Measurements from ENCODE around the gene ABCA2.

Gene ABCA2

DNA sequence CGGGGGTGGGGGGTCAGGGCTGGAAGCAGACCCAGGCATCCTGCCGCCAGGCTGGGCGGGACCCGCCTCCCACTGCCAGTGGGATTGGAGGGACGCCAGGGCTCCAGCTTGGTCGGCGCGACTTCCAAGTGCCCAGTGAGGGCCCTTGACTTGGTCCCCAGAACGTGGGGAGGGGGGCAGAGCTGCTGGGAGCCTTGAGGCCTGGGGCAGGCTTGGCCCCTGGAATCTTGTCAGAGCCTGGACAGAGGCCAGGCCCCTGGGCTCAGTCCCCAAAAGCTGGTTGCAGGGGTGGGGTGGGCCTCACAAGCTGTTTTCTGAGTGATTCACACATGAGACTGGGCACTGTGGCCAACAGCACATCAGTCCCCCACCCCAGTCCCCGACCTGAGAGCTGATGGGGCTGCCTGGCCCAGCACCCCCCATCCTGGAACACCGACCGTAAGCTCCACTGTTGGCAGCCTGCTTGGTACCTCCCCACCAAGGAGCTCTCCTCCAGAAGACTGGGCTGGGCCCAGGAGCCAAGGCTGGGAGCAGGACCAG lies 32.2 kb downstream of the ABCA2 start:
- DNase-seq (ENCODE audit: low read depth), result no peak

DNA sequence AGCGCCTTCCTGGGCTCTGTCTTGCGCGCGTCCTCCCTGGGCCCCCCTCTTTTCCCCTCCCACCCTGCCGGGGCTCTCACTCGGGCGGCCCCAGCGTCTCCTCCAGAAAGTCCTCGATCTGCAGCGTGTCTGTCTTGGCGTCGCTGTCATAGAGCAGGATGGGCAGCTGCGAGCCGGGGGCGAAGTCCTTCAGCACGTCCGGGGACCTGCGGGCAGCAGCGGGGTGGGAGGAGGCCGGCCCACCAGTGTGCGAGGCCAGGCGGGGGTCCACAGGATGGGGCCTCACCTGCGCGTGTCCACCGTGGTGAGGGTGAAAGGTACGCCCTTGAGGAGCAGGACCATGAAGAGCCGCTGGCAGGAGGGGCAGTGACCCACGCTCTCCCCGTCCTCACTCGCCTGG lies 32.7 kb downstream of the ABCA2 start:
- no peak for DNase-seq (ENCODE audit: low read depth)

DNA sequence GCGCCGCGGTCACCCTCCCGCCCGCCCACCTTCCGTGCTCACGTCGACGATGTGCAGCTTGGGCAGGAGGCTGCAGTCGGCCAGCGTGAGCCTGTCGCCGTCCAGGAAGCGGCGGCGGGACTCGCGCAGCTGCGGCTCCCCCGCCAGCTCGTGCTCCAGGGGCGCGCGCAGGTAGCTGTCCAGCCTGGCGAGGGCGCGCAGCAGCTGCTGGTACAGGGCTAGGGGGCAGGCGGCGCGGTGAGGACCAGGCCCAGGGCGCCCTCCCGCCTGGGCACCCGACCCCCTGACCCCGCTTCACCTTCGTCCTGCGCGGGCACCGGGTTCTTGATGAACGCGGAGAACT lies 33.2 kb downstream of the ABCA2 start:
- DNase-seq (ENCODE audit: low read depth), result no peak

DNA sequence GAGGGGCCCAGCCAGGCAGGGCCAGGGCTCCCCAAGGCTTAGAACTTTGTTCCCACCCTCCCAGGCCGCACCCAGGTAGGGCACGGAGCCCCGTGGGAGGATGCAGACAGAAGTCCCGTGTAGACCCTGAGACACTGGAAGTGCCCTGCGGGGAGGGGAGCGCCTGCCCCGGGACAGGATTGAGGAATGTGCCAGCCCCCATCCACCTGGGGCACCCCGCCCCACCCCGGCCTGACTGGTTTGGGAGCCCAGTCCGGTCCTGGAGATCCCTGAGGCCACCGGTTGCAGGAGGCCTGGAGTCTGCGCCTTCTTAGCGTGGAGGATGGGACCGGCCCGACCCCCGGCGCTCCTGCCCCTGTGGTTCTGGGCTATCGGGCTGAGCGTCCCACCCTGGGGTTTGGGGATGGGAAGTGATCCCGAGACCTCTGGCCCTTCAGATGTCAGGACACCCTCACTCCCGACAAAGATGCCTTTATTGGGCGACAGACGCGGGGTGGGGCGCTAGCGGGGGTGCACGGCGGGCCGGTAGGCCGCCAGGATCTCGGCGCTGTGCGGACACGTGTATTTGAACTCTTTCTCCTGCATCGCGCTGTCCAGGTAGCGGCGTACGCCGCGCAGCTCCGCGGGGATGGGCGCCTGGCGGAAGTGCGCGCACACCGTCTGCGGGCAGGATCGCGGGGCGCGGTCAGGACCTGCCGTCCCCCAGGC lies 33.7 kb downstream of the ABCA2 start:
- no peak for DNase-seq (ENCODE audit: low read depth)

DNA sequence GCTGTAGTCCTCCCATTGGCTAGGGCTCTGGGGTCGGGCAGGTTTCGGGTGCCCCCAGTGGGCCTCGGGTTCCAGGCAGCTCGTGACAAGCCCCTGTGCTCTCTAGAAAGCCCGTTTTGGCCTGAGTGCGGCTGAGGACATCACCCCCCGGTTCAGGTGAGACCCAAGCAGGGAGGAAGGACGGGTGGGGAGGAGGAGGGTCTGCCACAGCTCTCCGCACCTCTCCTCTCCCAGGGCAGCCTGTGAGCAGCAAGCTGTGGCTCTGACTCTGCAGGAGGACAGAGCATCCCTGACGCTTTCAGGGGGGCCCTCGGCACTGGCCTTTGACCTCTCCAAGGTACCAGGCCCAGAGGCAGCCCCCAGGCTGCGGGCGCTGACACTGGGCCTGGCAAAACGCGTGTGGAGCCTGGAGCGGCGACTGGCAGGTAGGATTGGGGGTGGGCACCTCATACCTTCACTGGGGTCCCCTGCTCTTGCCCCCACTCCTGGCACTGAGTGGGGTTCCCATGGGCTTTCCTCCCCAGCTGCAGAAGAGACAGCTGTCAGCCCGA lies 35.1 kb downstream of the ABCA2 start:
- no peak for DNase-seq (ENCODE audit: low read depth)

DNA sequence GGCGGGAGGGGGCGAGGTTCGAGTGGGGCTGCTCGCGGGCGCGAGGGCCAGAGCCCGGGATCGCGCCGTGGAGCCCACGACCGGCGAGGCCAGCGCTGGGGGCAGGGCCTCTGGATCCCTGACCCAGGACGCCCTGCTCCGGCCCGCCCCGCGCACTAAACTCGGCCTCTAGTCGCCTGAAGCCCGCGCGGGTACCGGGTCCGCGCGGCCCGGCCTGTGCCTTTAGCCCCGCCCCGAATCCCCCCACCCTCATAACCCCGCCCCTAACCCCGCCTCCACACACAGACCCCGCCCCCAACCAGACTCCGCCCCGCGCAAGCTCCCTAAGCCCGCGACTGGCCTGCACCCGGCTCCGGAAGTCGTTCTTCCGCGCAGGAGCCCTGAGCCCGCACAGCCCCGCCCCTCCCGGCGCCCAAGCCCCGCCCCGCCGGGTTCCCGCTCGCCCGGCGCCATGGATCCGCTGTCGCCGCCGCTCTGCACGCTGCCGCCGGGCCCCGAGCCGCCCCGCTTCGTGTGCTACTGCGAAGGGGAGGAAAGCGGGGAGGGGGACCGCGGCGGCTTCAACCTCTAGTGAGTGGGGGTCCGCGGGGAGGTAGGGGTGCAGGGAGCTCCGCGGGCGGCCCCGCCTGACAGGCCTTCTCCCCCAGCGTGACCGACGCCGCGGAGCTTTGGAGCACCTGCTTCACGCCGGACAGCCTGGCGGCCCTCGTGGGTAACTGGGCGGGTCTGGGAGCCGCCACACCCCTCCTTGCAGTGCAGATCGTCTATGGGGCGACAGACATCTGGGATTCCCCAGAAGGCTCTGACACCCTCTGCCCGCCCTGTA lies 35.8 kb downstream of the ABCA2 start, which contains the start of gene PAXX:
Gene PAXX (plus strand): TSS at position 430 of the 826 bp plus-strand sequence. CDS start 22 bp downstream, at position 452.
- peak; percentile 91 for DNase-seq (ENCODE audit: low read depth)

DNA sequence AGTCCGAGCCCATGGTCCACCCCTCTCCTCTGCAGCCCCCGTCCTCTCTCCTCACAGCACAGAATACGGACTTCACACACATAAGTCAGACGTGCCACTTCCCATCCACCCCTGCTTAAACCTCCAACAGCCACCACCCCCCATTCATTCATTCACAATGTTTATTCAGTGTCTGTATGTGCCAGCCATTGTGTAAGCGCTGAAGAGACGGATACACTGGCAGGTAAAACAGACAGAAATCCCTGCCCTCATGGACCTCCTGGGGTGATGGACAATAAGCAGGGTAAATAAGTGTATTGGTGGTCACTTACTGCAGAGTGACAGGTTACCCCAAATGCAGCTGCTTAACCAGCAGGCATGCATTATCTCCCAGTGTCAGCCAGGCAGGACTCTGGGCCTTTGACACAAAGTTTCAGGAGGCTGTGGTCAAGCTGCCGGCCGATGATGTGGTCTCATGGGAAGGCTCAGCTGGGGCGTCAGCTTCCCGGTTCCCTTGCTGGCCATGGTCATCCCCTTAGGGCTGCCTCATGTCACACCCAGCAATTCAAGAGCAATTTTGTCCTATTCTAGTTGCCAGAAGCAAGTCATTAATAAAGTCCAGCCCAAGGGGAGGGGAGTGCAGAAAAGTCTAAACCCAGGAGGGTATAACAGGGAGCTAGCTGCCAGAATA lies 37.7 kb downstream of the ABCA2 start:
- no peak for DNase-seq (ENCODE audit: low read depth)

DNA sequence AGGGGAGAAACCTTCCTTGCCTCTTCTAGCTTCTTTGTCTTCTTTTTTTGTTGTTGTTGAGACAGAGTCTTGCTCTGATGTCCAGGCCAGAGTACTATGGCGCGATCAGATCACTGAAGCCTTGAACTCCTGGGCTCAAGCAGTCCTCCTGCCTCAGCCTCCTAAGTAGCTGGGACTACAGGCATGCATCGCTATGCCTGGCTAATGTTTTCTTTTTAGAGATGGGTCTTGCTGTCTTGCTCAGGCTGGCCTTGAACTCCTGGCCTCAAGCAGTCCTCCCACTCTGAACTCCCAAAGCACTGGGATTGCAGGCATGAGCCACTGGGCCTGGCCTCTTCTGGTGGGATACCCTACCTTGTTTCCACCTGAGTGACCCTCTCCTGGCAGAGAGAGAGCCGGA lies 39.2 kb downstream of the ABCA2 start:
- no peak for DNase-seq (ENCODE audit: low read depth)

DNA sequence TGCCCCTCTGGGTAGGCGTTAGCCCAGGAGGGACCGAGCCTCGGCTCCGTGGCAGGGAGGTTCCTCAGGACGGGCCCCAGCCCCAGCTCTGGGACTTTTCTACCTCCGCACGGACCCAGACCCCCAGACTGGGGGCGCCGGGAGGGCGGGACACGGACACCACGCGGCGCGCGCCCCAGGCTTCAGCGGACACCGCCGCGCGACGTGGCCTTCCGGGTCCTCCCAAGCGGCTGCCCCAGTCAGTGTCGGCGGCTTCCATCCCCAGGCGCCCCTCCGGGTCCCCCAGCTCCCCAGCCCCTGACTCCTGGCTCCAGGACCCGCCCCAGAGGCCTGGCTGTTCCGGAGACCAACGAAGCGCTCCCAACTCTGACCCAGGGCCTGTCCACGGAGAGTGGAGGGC lies 42.2 kb downstream of the ABCA2 start:
- no peak for DNase-seq (ENCODE audit: low read depth)

DNA sequence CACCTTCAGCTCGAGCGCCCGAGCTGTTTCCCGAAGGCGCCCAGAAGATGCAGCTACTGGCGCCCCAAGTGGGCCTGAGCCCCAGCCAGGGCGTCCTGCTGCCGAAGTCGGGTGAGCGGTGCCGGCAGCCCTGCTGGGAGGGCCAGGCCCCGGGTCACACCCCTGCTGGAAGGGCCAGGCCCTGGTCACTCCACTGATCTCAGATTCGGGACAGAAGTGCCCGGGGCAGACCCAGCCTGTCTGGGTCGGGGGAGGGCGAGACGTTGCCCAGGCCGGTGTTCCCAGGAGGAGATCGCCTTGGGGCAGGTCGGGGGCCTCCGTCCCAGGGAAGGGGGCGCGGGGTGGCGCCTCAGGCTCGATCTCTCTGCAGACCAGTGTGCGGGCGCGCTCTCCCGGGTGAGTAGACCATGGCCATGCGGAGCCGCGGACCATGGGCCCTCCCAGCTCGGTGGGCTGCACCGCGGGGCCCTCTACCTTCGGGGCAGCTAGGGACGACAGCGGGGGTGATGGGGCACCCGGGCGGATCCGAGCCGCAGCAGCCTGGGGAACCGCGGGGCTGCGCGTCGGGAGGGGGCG lies 42.9 kb downstream of the ABCA2 start:
- no peak for DNase-seq (ENCODE audit: low read depth)

DNA sequence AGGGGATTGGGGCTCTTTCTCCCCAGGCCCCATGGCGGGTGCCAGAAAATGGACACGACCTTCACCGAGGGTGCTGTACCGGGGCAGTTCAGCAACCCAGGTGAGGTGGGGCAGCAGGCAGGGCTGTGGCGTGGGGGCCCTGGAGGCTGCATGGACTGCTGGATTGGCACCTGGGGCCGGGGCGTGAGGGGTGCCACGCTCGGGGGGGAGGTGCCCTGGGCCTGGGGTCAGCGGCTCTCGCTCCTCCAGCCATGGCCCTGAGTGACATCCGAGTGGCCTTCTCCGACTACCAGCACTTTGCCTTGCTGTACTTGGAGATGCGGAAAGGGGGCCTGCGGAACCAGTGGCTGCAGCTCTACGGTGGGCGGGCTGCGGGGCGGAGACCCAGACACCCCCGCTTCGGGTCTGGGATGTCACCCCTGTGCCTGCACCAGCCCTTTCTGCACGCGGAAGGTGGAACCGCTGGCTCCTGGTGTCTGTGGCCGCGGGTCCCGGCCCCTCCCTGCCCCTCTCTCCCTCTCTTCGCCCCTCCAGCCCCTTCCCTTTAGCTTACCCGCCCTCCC lies 43.5 kb downstream of the ABCA2 start:
- DNase-seq (ENCODE audit: low read depth), result no peak

DNA sequence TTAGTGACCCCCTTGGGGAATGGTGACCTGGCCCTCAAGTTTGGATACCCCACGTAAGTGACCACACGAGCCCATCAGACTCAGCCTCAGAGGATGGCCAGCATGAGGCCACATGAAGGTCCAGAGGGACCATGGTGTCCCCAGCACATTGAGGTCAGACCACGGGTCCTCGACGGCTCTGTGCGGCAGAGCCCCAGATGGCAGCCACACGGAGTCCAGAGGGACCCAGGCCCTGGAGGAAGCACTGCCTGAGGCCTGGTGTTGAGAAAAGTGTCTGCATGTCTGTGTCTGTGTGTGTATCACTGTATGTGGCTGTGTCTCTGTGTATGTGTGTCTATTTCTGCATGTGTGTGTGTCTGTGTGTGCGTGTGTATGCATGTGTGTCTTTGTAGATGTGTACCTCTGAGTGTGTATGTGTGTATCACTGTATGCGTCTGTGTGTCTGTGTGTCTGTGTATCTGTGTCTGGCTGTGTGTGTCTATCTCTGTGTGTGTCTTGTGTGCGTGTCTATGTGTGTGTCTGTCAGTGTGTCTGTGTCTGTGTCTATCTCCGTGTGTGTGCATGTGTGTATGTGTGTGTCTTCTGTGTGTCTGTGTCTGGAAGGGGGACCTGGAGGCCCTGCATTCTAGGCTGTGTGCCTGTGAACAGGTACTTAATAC lies 44.3 kb downstream of the ABCA2 start:
- no peak for DNase-seq (ENCODE audit: low read depth)

DNA sequence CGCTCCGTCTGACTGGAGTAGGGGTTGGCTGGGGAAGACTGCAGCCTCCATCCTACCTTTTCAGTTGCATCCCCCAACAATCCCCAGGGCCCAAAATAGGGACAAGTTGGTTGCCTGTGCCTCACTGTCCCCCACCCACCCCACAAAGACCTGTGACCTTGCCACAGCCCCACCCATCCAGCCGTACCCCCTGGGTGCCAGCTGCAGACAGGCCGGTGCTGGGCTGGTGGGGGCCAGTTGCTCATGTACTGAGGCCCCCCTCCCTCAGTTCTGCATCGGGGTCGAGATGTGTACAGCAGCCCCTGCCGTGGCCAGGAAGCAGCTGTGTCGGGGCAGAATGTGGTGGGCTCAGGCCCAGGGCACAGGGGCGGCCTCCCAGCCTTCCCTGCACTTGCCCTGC lies 44.9 kb downstream of the ABCA2 start:
- no peak for DNase-seq (ENCODE audit: low read depth)

DNA sequence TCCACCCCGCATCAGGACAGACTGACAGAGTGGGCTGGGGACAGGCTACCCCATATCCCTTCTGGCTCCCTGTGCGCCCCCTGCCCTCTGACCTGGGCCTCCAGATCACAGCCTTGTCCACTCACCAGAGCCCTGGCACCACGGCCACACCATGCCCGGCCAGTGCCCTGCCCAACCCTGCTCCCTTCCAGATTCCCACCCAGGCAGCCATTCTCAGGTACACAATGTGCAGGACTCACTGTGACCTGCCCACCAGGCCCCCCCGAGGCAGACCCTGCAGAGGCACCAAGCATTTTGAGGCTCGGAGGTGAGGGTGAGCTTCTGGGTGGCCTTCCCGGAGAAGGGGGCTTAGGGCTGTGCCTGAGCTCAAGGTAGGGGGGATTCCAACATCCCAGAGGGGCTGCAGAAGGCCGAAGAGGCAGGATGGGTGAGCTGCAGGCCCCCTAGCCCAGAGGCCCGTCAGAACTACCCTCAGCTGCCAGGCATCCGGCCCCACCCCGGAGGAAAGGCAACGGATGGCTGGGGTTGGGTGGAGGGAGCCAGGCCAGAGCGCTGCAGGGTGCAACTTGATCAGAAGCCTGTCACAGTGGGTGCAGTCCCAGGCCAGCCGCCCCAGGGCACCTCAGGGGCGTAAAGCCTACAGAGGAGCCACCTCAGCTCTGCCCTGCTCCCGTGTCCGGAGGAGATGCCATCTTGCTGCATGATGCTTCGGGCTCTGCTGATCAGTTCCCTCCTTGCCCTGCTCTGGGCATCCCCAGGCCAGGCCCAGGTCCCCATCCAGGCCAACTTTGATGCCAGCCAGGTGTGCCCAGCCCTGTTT lies 45.6 kb downstream of the ABCA2 start, which contains the start of gene LCNL1:
Gene LCNL1 (plus strand): TSS at position 762 of the 820 bp plus-strand sequence. CDS start 594 bp downstream, outside the sequence.
- no peak for DNase-seq (ENCODE audit: low read depth)

DNA sequence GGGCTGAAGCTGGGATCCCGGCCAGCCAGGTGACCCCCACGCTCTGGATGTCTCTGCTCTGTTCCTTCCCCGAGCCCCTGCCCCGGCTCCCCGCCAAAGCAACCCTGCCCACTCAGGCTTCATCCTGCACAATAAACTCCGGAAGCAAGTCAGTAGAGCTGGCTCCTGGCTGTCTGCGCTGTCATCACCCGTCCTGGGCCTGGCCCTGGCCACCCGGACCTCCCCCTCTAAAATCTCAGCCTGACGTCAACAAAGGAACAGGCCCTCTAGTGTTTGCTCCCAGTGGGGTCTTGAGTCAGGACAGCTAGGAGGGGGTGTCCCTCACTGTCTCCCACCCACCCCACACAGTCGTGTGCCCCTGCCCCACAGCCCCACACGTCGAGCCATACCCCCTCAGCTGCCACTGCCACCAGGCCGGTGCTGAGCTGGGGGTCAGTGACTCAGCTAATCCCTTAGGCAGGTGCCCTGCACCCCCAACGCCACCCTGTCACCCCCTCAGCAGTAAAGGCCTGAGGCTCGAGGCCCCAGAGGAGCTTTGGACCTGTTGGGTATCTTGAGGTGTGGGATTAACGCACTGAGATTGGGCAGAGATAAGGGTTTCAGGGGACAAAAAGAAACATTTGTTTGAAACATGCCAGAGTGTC lies 46.3 kb downstream of the ABCA2 start:
- DNase-seq (ENCODE audit: low read depth), result no peak

DNA sequence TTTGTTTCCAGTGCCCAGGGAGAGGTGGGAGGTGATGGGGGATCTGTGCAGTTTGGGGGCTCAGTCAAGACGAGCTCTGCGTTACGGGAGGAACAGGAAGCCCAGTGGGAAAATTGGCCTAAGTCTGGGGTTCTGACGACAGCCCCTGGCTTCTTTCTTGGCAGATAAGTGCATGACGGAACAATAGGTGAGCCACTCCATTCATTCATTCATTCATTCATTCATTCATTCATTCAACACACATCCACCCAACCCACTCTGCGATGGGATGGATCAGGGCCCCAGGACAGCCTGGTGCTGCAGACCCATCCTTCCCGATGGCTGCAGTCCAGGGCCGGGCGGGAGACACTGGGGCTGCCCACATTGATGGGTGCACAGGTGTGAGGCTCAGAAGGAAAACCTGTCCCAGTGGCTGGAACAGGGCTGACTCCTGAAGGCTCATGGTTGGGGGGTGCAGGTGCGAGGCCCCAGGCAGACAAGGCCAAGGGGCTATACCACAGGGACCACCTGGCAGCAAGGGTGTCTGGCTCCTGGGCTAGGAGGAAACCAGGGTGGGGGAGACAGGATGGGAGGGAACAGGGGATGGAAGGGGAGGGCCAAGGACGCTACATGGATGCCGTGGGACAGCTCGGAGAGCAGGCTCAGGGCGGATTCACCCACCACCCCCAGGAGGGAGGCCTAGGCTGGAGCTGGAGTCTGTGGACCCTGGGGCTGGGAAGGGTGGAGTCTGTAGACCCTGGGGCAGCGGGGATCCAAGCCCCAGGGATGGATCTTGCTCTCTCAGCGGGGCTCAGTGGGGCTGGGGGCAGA lies 47.2 kb downstream of the ABCA2 start:
- no peak for DNase-seq (ENCODE audit: low read depth)

DNA sequence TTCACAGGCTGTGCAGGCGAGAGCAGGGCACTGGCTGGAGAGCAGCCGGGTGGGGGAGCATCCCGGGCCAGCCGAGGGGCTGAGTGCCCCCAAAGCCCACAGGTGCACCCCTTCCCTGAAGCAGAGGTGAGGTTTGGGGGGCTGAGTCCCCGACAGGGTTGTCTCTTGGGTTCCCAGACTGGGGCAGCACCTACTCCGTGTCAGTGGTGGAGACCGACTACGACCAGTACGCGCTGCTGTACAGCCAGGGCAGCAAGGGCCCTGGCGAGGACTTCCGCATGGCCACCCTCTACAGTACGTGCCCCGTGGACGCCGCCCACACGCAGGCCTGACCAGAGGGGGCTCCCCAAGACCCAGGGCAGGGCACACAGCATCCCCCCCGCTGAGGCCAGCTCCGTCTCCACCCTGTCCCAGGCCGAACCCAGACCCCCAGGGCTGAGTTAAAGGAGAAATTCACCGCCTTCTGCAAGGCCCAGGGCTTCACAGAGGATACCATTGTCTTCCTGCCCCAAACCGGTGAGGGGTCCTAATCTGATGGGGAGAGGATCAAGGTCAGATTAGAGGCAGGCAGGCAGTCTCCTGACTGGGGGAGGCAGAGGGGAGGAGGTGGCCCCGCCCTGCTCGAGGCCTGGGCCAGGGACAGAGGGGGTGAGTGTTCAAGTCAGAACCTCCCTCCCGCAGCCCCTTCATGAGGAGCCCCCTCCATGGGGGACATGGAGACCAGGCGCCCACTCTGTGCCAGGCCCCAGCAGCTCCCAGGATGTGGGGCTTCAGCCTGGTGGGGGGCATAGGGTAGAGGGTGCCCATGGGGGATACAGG lies 48.1 kb downstream of the ABCA2 start:
- DNase-seq (ENCODE audit: low read depth), result no peak
